Right lobe of liver (tissue), 4 donors: ENCODE data around the gene NFIB.

Experiments
- CTCF ChIP-seq, 4 donors: fragments of 200-600 bp in 3 of 4; fragments of 450-650 bp in 1 of 4; IDR thresholded peaks; one replicate each; pipeline versions ENCODE4 v1.5.1 to v1.8.0; 2016 to 2022; ENCODE audit warnings: antibody characterized with exemption in 4 of 4, mild to moderate bottlenecking in 2 of 4
- POLR2A ChIP-seq: fragments of 450-650 bp; IDR thresholded peaks from one replicate; pipeline ENCODE4 v1.6.1; 2017; ENCODE audit warnings: antibody characterized with exemption, mild to moderate bottlenecking
- donor health status: DM: no; HTN: no; CAD: no.
- donor health status: DM: no; HTN: no; CAD: no.
- donor health status: DM: no; HTN: yes; CAD: no.

- TF ChIP-seq CTCF (IDR thresholded peaks at IDR 0.05), result no peak
- TF ChIP-seq POLR2A, result no peak
Observed at GRCh38 chr9:14197325-14197858, 116.5 kb downstream of the NFIB start.
